K562 treated with DMSO at 1 percent for 24 hours (cell line): ENCODE results near the gene SIK2. TPM values are rescaled to one million over a fixed set of nuclear protein-coding genes. Genes with fewer than 3 reads are reported as not detected.

ENCODE experiments used
- total RNA-seq: library from RNA; unstranded; fragments of 300-600 nt; gene quantifications from 2 replicates; pipeline ENCODE4 v1.2.3, GENCODE V29; 2022; ENCODE audit warnings: low read depth; ENCODE audit not compliant: insufficient read depth

Gene SIK2
- total RNA-seq = 8.2 and 9.8 TPM in 2 replicates

DNA sequence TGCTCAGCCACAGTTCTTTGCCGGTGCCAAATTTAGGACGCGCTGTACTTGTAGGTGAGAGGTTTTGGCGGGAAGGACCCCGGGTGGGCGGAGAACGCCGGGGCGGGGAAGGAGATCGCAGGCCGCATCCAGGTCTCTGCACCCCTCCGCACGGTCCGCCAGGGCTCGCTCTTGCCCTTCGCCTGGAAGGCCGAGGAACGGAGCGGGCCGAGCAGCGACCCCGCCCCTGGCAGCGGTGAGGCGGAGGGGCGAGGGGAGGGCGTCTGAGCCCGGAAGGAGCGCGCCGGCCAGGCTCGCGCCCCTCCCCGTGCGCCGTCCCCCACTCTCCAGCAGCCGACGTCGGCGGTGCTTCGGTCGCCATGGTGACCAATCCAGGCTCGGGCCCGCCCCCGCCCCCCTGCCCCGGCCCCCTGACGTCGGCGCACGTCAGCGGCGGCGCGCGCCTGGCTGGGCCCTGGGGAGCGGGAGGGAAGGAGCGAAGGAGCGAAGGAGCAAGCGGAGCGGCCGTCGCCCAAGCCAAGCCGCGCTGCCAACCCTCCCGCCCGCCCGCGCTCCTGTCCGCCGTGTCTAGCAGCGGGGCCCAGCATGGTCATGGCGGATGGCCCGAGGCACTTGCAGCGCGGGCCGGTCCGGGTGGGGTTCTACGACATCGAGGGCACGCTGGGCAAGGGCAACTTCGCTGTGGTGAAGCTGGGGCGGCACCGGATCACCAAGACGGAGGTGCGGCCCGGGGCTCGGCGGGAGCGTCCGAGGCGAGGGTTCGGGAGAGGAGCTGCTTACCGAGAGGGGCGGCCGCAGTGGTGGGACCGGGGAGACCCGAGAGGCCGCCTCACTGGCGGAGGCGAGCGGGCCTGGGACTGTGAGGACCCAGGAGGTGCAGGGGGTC lies at the start of gene SIK2:
TSS of gene SIK2 (plus strand) at position 471 of the 886 bp plus-strand sequence. CDS start at position 586, 115 bp downstream.

DNA sequence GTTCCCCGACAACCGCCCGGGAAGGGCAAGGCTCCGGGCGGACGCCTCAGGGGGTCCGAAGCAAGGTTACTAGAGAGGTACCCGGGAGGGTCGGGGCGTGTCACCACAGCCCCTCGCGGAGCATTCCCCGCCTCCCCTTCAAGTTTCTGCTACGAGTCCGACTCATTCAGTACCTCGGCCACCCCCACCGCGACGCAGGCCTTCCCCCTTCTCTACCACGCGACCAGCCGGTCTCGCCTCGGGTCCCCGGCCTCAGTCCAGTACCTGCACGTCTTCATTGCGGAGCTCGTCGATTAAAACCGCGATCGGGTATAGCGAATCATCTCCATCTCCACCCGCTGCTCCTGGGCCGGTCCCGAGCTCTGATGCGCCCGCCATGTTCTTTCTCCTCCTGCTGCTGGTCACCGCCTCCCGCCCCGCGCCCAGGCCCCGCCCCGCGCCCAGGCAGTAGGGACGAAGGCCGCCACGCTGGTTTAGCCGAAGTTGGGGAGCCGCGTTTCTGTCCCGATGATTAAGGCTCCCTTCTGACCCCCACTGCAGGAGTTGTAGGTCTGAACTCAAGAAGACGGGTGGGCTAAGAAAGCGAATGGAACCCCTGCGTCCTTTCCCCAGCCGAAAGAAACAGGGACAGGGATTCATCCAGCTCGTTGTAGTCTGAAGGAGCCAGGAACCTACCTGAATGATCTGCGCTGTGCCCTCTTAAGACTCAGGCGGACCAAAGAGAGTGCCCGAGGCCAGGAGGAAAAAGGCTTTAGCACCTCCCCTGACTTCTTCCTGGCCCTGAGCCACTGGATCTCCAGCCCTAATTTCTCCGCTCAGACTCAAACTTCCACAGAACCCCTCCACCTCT lies 164.0 kb downstream of the SIK2 start, which contains the start of gene PPP2R1B:
TSS of gene PPP2R1B (minus strand) at position 406 of the 850 bp plus-strand sequence. CDS start at position 378, 28 bp downstream.

Other genes with a start within 250 kb of the SIK2 start
- not detected in 2 replicates for gene POU2AF1, start 223.2 kb upstream of the SIK2 start, total RNA-seq
- gene BTG4, start 90.1 kb upstream of the SIK2 start, total RNA-seq = not detected in 2 replicates
- not detected in 2 replicates for gene HOATZ, start 87.7 kb upstream of the SIK2 start, total RNA-seq
- gene LAYN, start 61.7 kb upstream of the SIK2 start, total RNA-seq = not detected in 2 replicates
- gene PPP2R1B, start 163.9 kb downstream of the SIK2 start, total RNA-seq = 15.3 and 19.5 TPM in 2 replicates